Fibroblast of pulmonary artery (primary cell): ENCODE results near the gene C2orf42.

Source experiments
- DNase-seq: peaks from one replicate; pipeline ENCODE4 v3.0.0-alpha.2; 2010; ENCODE audit warnings: low read depth
- H3K4me3 ChIP-seq: replicated peaks from 2 replicates; pipeline ENCODE4 v1.5.1; 2011; ENCODE audit warnings: low read depth, mild to moderate bottlenecking, control low read depth, low read length, moderate library complexity
- TF ChIP-seq, protein P1 (sequence below): IDR thresholded peaks from 2 replicates; pipeline ENCODE4 v1.5.1; 2011; ENCODE audit warnings: mild to moderate bottlenecking, control low read depth, low read length, inconsistent platforms; ENCODE audit errors: missing control alignments

The C2orf42 gene

DNA sequence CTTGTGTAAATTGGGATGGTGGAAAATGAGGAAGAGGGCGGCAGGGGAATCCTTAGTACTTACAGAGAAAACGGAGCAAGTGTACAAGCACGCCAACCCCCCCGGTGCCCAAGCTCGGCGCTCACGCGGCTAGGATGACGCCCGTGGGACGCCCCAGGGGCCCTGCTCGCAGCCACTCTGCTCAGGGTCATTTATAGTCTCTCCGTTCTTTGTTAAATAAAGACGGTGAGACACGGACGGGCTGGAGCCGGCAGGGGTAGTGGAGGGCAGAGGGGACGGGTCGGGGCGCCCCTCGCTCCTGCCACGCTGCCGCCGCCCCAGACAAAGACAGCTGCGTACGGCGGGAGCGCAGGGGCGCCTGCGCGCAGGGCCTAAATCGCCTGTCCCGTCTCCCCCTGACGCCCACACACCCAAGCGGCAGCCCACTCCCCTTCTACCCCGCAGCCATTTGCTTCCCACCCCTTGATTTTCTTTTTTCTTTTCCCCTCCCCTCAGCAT, 65.8 kb downstream of the C2orf42 start:
- TF ChIP-seq, protein P1, sequence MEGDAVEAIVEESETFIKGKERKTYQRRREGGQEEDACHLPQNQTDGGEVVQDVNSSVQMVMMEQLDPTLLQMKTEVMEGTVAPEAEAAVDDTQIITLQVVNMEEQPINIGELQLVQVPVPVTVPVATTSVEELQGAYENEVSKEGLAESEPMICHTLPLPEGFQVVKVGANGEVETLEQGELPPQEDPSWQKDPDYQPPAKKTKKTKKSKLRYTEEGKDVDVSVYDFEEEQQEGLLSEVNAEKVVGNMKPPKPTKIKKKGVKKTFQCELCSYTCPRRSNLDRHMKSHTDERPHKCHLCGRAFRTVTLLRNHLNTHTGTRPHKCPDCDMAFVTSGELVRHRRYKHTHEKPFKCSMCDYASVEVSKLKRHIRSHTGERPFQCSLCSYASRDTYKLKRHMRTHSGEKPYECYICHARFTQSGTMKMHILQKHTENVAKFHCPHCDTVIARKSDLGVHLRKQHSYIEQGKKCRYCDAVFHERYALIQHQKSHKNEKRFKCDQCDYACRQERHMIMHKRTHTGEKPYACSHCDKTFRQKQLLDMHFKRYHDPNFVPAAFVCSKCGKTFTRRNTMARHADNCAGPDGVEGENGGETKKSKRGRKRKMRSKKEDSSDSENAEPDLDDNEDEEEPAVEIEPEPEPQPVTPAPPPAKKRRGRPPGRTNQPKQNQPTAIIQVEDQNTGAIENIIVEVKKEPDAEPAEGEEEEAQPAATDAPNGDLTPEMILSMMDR, result no peak
- H3K4me3 ChIP-seq, result peak overlapping the region; percentile 57
- peak; percentile 54 for DNase-seq

DNA sequence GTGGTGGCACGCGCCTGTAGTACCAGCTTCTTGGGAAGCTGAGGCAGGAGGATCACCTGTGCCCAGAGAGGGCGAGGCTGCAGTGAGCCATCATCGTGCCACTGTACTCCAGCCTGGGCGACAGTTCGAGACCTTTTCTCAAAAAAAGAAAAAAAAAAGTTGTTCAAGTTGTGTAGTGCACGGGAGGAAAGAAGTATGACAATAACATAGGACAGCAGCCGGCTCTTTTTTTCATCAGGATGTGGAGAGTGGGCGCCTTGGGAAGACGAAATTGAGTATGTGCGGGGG, 67.0 kb downstream of the C2orf42 start:
- DNase-seq, result no peak
- TF ChIP-seq, protein P1, result no peak

DNA sequence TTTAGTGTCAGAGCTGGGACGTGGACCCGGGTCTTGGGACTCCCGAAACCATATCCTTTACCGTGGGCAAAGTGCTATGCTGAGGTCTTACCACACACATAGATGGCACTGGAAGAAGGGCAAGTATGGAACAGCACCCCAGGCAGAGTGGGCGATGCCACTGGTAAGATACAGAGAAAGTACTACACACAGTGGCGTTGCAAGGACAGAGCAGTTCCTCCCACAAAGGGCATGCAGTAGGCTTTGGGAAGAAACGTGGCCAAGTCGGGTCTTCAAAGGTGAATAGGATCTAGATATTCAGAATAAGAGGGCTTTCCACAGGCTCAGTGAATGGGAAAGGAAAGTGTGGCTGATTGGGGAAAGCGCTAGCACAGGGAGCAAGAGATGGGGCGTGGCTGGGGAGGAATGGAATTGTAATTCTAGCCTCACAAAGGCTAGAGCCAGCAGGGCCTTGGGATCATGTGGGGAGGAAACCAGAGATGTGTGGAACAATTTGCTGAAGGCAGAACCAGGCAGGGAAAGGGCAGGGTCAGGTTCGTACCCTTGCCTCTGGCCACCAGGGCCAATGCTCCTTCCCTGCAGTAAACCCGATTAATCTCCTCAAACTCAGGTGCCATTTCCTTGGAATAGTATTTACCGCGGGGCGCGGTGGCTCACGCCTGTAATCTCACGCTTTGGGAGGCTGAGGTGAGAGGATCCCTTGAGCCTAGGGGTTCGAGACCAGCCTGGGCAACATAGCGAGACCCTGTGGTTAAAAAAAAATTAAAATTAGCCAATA, 67.6 kb downstream of the C2orf42 start:
- DNase-seq, result peak; percentile 60
- H3K4me3 ChIP-seq, result no peak overlapping the region

More for the DNA sequence above, 67.0 kb downstream of the C2orf42 start:
- peak overlapping the region; percentile 57 for H3K4me3 ChIP-seq

DNA sequence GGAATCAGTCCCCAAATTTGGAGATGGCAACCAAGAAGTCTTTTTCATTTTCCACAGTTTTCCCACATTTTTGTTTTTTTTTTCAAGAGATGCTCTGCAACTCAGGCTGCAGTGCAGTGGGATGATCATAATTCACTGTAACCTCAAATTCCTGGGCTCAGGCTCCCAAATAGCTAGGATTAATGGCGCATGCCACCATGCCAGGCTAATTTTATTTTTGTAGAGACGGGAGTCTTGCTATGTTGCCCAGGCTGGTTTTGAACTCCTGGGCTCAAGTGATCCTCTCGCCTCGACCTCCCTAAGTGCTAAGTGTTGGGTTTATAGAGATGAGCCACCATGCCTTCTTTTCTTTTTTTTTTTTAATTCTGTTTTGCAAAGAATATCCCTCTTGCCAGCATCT, 68.3 kb downstream of the C2orf42 start:
- no peak for DNase-seq
- TF ChIP-seq, protein P1, result no peak
- no peak overlapping the region for H3K4me3 ChIP-seq

More for the DNA sequence above, 67.6 kb downstream of the C2orf42 start:
- TF ChIP-seq, protein P1, result no peak

DNA sequence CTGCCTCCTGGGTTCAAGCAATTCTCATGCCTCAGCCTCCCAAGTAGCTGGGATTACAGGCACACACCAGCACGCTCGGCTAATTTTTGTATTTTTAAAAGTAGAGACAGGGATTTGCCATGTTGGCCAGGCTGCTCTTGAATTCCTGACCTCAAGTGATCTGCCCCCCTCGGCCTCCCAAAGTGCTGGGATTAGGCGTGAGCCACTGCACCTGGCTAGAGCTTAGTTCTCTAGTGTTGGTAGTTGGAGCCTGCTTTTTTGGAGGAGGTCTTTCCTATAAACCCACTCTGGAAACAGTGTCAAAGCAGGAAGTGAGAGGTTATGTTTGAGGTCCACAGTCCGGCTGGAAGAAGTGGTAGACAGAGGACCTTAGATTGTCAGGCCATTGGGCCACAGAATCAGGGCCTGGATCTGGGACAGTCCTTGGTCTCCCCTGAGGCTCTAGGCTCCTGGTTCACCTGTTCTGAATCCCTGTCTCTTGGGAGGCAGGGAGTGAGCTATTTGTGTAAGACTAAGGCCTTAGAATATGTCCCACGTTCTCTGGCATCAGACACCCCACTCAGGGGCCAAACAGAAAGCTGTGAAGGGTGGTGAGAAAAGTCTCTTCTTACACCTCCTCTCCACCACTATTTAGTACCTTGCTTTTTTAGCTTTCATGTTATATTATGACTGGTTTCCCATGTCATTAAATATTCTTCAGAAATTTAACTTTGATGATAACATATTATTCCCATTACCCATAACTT, 69.0 kb downstream of the C2orf42 start:
- no peak for DNase-seq
- H3K4me3 ChIP-seq, result no peak overlapping the region
- TF ChIP-seq, protein P1, result no peak

DNA sequence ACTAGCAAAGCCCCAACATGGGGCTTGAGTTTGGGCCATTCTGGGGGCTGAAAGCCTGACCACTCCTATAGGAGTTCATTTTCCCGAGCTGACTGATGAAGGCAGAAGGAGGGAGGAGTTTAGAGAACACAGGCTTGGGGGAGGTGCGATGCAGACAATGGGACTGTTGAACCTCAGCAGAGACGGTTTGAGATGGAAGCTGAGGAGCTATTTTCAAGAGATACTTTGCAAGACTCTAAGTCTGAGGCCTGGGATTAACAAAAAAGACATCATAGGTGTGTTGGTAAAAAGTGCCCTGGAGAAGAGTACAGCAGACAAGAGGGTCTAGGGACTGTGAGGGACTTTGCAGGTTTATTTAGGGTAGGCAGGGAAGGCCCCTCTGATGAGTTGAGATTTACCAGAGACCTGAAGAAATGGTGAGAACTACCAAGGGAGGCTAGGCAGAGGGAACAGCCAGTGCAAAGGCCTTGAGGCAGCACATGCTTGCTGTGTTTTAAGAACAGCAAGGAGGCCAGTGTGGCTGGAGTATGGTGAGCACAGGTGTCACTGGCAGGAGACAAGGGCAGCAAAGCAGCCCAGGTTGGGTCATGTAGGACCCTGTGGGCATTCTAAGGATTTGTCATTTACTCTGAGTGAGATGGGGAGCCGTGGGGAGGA, 71.9 kb downstream of the C2orf42 start:
- H3K4me3 ChIP-seq, result no peak overlapping the region
- DNase-seq, result peak; percentile 50
- TF ChIP-seq, protein P1, result no peak
